Left kidney (tissue), 2 donors: Measurements from ENCODE around the gene LRRC28. TPM values are rescaled to one million over a fixed set of nuclear protein-coding genes. Genes with fewer than 3 reads are reported as not detected.

Source experiments
- DNase-seq: peaks from one replicate; pipeline ENCODE4 v3.0.0-alpha.2; 2013
- polyA plus RNA-seq: library from polyadenylated mRNA; unstranded; fragments of 120-200 nt; gene quantifications from one replicate; pipeline ENCODE4 v1.2.1, GENCODE V29; 2013; ENCODE audit not compliant: insufficient read length

The LRRC28 gene
- polyA plus RNA-seq, 1 donor, result 42.3 TPM

- no peak for DNase-seq
Measured at GRCh38 chr15:99421172-99421656, 169.9 kb downstream of the LRRC28 start.

- no peak for DNase-seq
Measured at GRCh38 chr15:99421758-99422157, 170.5 kb downstream of the LRRC28 start.

GRCh38 chr15:99423186-99424130, 172.2 kb downstream of the LRRC28 start:
- no peak for DNase-seq

- no peak for DNase-seq
Measured at GRCh38 chr15:99424131-99424571, 172.9 kb downstream of the LRRC28 start.

- DNase-seq, result no peak
Measured at GRCh38 chr15:99424978-99425656, 173.8 kb downstream of the LRRC28 start.

- DNase-seq, result no peak
Measured at GRCh38 chr15:99425657-99426301, 174.5 kb downstream of the LRRC28 start.

- DNase-seq, result no peak
Measured at GRCh38 chr15:99426431-99427105, 175.3 kb downstream of the LRRC28 start.

- no peak for DNase-seq
Measured at GRCh38 chr15:99427210-99427609, 175.9 kb downstream of the LRRC28 start.

GRCh38 chr15:99427668-99428361, 176.5 kb downstream of the LRRC28 start:
- no peak for DNase-seq

- no peak for DNase-seq
Measured at GRCh38 chr15:99429681-99430081, 178.4 kb downstream of the LRRC28 start.

- no peak for DNase-seq
Measured at GRCh38 chr15:99430881-99431401, 179.7 kb downstream of the LRRC28 start.

GRCh38 chr15:99431661-99432091, 180.4 kb downstream of the LRRC28 start:
- DNase-seq, result no peak

- no peak for DNase-seq
Measured at GRCh38 chr15:99432271-99433025, 181.2 kb downstream of the LRRC28 start.

- no peak for DNase-seq
Measured at GRCh38 chr15:99433026-99433756, 181.9 kb downstream of the LRRC28 start.

GRCh38 chr15:99433757-99434450, 182.6 kb downstream of the LRRC28 start:
- no peak for DNase-seq

GRCh38 chr15:99434506-99435112, 183.3 kb downstream of the LRRC28 start:
- no peak for DNase-seq

- no peak for DNase-seq
Measured at GRCh38 chr15:99435113-99435695, 183.9 kb downstream of the LRRC28 start.
